Measurements from ENCODE around the gene HTR5A. TPM values are rescaled to one million over a fixed set of nuclear protein-coding genes. Genes with fewer than 3 reads are reported as not detected.

The HTR5A gene
- total RNA-seq, 4 donors from 2014 or later, result not detected

DNA sequence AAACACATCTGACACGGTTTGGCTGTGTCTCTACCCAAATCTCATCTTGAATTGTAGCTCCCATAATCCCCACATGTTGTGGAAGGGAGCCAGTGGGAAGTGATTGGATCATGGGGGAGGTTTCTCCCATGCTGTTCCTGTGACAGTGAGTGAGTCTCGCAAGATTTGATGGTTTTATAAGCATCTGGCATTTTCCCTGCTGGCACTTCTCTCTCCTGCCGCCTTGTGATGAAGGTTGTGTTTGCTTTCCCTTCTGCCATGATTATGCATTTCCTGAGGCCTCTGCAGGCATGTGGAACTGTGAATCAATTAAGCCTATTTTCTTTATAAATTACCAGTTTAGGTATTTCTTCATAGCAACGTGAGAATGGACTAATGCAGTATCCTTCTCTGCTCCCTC is 5.9 kb upstream of the HTR5A start:
- Histone ChIP-seq H3K4me3 (no peak overlapping the region), H3K36me3 (no peaks in the 10 kb centered on the region), H3K27me3 (peaks cover 2% of the 10 kb centered on the region), H3K27ac (no peak overlapping the region), H3K4me1 (no peaks in the 10 kb centered on the region), H3K9me3 (no peaks in the 10 kb centered on the region)
- no peak for TF ChIP-seq POLR2AphosphoS5 (IDR thresholded peaks at IDR 0.05)
- TF ChIP-seq POLR2A (IDR thresholded peaks at IDR 0.05), result no peak
- no peak for TF ChIP-seq EP300 (IDR thresholded peaks at IDR 0.05)
- TF ChIP-seq CTCF (IDR thresholded peaks at IDR 0.05), result no peak
- no peak for DNase-seq (ENCODE audit: low spot score in 2 of 2)
- 57% methylated on average over 4 of the region's 4 CpGs for WGBS

DNA sequence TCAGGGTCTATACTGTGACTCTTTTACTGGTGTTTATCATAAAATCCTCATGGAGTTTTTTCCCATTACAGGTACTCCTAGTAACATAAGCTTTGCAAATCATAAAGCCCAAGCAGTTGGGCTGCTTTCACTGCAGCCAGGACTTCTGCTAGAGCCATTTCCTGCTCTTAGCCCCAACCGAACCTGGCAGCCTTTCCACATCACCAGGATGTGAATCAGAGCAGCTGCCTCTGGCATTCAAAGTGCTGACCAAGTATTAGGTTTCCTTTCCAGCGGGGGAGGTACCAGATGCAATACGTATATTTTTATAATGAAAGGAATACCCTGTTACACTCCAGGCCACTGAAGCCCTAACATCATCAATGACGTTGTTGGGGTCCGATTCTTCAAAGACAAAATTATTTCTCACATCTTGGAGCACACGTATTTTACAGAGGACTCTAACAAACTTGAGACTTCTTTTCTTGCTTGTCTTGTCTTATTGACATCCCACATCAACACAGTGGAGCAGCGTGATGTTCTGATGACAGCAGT is 3.6 kb upstream of the HTR5A start:
- H3K36me3 ChIP-seq, result no peaks in the 10 kb centered on the region
- no peak overlapping the region for H3K27ac ChIP-seq
- H3K4me1 ChIP-seq, result no peaks in the 10 kb centered on the region
- H3K27me3 ChIP-seq, result peaks cover 8% of the 10 kb centered on the region
- no peak overlapping the region for H3K4me3 ChIP-seq
- no peak for DNase-seq (ENCODE audit: low spot score in 2 of 2)
- H3K9me3 ChIP-seq, result no peaks in the 10 kb centered on the region
- no peak for TF ChIP-seq EP300 (IDR thresholded peaks at IDR 0.05)
- no peak for TF ChIP-seq POLR2A (IDR thresholded peaks at IDR 0.05)
- TF ChIP-seq CTCF (IDR thresholded peaks at IDR 0.05), result no peak
- no peak for TF ChIP-seq POLR2AphosphoS5 (IDR thresholded peaks at IDR 0.05)
- WGBS, result 50% methylated on average over 7 of the region's 7 CpGs

DNA sequence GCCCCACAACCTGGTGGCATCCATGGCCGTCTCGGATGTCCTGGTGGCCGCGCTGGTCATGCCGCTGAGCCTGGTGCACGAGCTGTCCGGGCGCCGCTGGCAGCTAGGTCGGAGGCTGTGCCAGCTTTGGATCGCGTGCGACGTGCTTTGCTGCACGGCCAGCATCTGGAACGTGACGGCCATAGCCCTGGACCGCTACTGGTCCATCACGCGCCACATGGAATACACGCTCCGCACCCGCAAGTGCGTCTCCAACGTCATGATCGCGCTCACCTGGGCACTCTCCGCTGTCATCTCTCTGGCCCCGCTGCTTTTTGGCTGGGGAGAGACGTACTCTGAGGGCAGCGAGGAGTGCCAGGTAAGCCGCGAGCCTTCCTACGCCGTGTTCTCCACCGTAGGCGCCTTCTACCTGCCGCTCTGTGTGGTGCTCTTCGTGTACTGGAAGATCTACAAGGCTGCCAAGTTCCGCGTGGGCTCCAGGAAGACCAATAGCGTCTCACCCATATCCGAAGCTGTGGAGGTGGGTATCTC is 1.1 kb downstream of the HTR5A start:
- Histone ChIP-seq H3K27ac (no peak overlapping the region), H3K36me3 (no peaks in the 10 kb centered on the region), H3K27me3 (peaks cover 29% of the 10 kb centered on the region), H3K4me3 (no peak overlapping the region), H3K9me3 (no peaks in the 10 kb centered on the region), H3K4me1 (no peaks in the 10 kb centered on the region)
- 52% methylated on average over 27 of the region's 43 CpGs for WGBS
- DNase-seq (ENCODE audit: low spot score in 2 of 2), result no peak
- no peak for TF ChIP-seq POLR2AphosphoS5 (IDR thresholded peaks at IDR 0.05)
- no peak for TF ChIP-seq CTCF (IDR thresholded peaks at IDR 0.05)
- no peak for TF ChIP-seq EP300 (IDR thresholded peaks at IDR 0.05)
- no peak for TF ChIP-seq POLR2A (IDR thresholded peaks at IDR 0.05)

DNA sequence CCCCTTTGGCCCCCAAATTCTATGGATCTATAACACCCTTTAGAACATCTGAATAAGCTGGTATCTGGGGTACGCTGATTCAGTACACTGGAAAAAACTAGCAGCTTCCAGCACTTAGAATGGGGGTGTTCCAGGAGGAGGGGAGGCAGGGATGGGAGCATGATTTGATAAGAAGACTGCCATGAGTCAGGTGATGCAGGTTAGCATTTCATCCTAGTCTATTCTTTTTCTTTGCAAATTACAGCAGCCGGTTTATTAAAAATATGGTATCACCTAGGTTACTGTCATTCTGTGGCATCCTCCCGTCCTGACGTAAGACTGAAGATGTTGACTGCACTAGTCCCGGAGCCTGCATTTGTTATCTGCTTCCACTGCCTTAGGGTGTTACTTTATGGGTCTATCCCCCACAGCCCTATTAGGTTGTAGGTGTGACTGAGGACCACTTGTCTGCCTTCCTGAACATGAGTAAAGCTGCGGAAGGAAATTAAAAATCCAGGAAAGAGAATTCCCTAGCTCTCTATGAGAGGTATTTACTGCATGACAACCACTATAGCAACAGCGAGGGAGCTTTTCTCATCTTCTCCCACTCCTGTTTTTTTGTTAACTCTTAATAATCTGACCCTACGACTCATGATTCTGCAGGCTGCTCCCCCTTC is 1.9 kb downstream of the HTR5A start:
- Histone ChIP-seq H3K4me1 (no peaks in the 10 kb centered on the region), H3K4me3 (no peak overlapping the region), H3K9me3 (no peaks in the 10 kb centered on the region), H3K27ac (no peak overlapping the region), H3K36me3 (no peaks in the 10 kb centered on the region), H3K27me3 (peaks cover 29% of the 10 kb centered on the region)
- WGBS, result 77% methylated on average over 8 of the region's 8 CpGs
- no peak for TF ChIP-seq EP300 (IDR thresholded peaks at IDR 0.05)
- no peak for TF ChIP-seq POLR2A (IDR thresholded peaks at IDR 0.05)
- no peak for TF ChIP-seq CTCF (IDR thresholded peaks at IDR 0.05)
- no peak for TF ChIP-seq POLR2AphosphoS5 (IDR thresholded peaks at IDR 0.05)
- DNase-seq (ENCODE audit: low spot score in 2 of 2), result no peak

DNA sequence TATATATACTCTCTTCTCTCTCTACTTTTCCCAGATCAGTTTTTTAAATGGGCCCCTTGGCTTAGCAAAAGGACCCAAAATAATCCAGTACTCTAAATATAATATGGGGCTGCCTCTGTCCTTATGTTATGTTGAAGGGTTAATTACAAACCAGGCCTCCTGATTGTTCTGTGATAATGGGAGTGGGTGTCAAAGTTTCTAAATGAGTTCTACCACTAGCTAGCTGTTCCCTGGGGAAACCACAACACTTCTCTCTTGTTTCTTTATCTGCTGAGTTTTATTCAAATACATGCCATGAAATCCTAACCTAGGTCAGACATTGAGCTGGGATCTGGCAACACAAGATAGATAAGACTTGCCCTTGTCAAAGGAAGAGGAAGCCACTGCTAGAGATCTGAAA is 3.8 kb downstream of the HTR5A start:
- peaks cover 29% of the 10 kb centered on the region for H3K27me3 ChIP-seq
- no peaks in the 10 kb centered on the region for H3K36me3 ChIP-seq
- H3K4me1 ChIP-seq, result no peaks in the 10 kb centered on the region
- no peaks in the 10 kb centered on the region for H3K9me3 ChIP-seq
- H3K4me3 ChIP-seq, result no peak overlapping the region
- no peak for DNase-seq (ENCODE audit: low spot score in 2 of 2)
- no peak overlapping the region for H3K27ac ChIP-seq
- no peak for TF ChIP-seq CTCF (IDR thresholded peaks at IDR 0.05)
- no peak for TF ChIP-seq EP300 (IDR thresholded peaks at IDR 0.05)
- TF ChIP-seq POLR2A (IDR thresholded peaks at IDR 0.05), result no peak
- TF ChIP-seq POLR2AphosphoS5 (IDR thresholded peaks at IDR 0.05), result no peak
